HL-60 (cell line): Measurements from ENCODE around the gene NLK.
"Not testable (repeated sequence)": the region's sequence is repeated elsewhere in the genome, so short reads cannot be mapped to it uniquely, and the experiment has no call there.

Experiments
- DNase-seq, 2 experiments: peaks; one replicate each; pipeline ENCODE4 v3.0.0-alpha.2; 2010 to 2020; ENCODE audit warnings: low read depth in 1 of 2, low spot score in 1 of 2
- H3K27ac ChIP-seq: fragments of 250-450 bp; sonication (Bioruptor Pico); replicated peaks from 2 replicates; pipeline ENCODE4 v1.5.1; 2020; ENCODE audit warnings: mild to moderate bottlenecking, moderate library complexity
- H3K27me3 ChIP-seq: fragments of 250-450 bp; sonication (Bioruptor Pico); 2 replicates; pipeline ENCODE4 v1.5.1; 2021; ENCODE audit warnings: mild to moderate bottlenecking, moderate library complexity; ENCODE audit not compliant: insufficient read depth, poor library complexity, severe bottlenecking
- H3K4me3 ChIP-seq: replicated peaks from 2 replicates; pipeline ENCODE4 v1.5.1; 2011; ENCODE audit warnings: mild to moderate bottlenecking, control low read depth, low read length; ENCODE audit not compliant: insufficient read depth
- CTCF ChIP-seq: IDR thresholded peaks from one replicate; pipeline ENCODE4 v1.5.1; 2011; ENCODE audit warnings: low read length, control low read depth, inconsistent platforms; ENCODE audit not compliant: insufficient read depth
- GABPA ChIP-seq: IDR thresholded peaks from 2 replicates; pipeline ENCODE4 v1.6.1; 2012; ENCODE audit warnings: low read depth
- POLR2AphosphoS5 ChIP-seq: IDR thresholded peaks from 2 replicates; pipeline ENCODE4 v1.6.1; 2012; ENCODE audit warnings: low read depth
- REST ChIP-seq: IDR thresholded peaks from 2 replicates; pipeline ENCODE4 v1.6.1; 2012; ENCODE audit warnings: low read depth; ENCODE audit not compliant: insufficient replicate concordance
- SPI1 ChIP-seq: IDR thresholded peaks from 2 replicates; pipeline ENCODE4 v1.6.1; 2012; ENCODE audit warnings: low read depth, mild to moderate bottlenecking, borderline replicate concordance

NLK gene

GRCh38 chr17:28076144-28076543 lies 33.7 kb downstream of the NLK start:
- Histone ChIP-seq H3K27me3 (no peaks in the 10 kb centered on the region), H3K4me3 (no peak overlapping the region), H3K27ac (no peak overlapping the region)
- TF ChIP-seq CTCF: no peak
- TF ChIP-seq GABPA: no peak
- TF ChIP-seq SPI1: no peak
- no peak for TF ChIP-seq POLR2AphosphoS5
- no peak for TF ChIP-seq REST
- no peak for DNase-seq

GRCh38 chr17:28077140-28077539 lies 34.7 kb downstream of the NLK start:
- H3K27me3 ChIP-seq, H3K27ac ChIP-seq, H3K4me3 ChIP-seq, DNase-seq: not testable (repeated sequence)

GRCh38 chr17:28078341-28079229 lies 36.1 kb downstream of the NLK start:
- Histone ChIP-seq H3K4me3 (no peak overlapping the region), H3K27ac (no peak overlapping the region), H3K27me3 (no peaks in the 10 kb centered on the region)
- DNase-seq: no peak
- TF ChIP-seq SPI1 (no peak), POLR2AphosphoS5 (no peak), REST (no peak), CTCF (no peak), GABPA (no peak)

GRCh38 chr17:28081467-28081866 lies 39.0 kb downstream of the NLK start:
- no peak for DNase-seq
- TF ChIP-seq SPI1 (no peak), GABPA (no peak), REST (no peak), POLR2AphosphoS5 (no peak), CTCF (no peak)
- Histone ChIP-seq H3K27ac (no peak overlapping the region), H3K4me3 (no peak overlapping the region), H3K27me3 (no peaks in the 10 kb centered on the region)
